NT2/D1 (cell line): ENCODE measurements around the gene GPR37.

Source experiments
- DNase-seq: peaks from one replicate; pipeline ENCODE4 v3.0.0-alpha.2; 2011; ENCODE audit warnings: low read depth, low spot score
- H3K27me3 ChIP-seq: 2 replicates; pipeline ENCODE4 v1.6.0; 2011; ENCODE audit warnings: mild to moderate bottlenecking; ENCODE audit not compliant: insufficient read length, insufficient read depth
- H3K36me3 ChIP-seq: 2 replicates; pipeline ENCODE4 v1.6.1; 2011; ENCODE audit warnings: mild to moderate bottlenecking, low read length, mixed read lengths; ENCODE audit not compliant: insufficient read depth, insufficient read length
- H3K4me1 ChIP-seq: 2 replicates; pipeline ENCODE4 v1.5.1; 2011; ENCODE audit not compliant: insufficient read depth, insufficient read length
- H3K4me3 ChIP-seq: 2 replicates; pipeline ENCODE4 v1.5.1; 2011; ENCODE audit warnings: low read depth; ENCODE audit not compliant: insufficient read length
- H3K9ac ChIP-seq: 2 replicates; pipeline ENCODE4 v1.6.0; 2011; ENCODE audit warnings: low read depth; ENCODE audit not compliant: insufficient read length
- H3K9me3 ChIP-seq: 2 replicates; pipeline ENCODE4 v1.5.1; 2011; ENCODE audit warnings: mild to moderate bottlenecking, low read length; ENCODE audit not compliant: insufficient read depth
- SUZ12 ChIP-seq: IDR thresholded peaks from 2 replicates; pipeline ENCODE4 v1.6.1; 2011; ENCODE audit not compliant: insufficient read length, insufficient read depth; ENCODE audit errors: extremely low read depth
- YY1 ChIP-seq: IDR thresholded peaks from 2 replicates; pipeline ENCODE4 v1.6.1; 2011; ENCODE audit not compliant: insufficient read length, insufficient read depth
- ZNF274 ChIP-seq: IDR thresholded peaks from 2 replicates; pipeline ENCODE4 v1.6.1; 2011; ENCODE audit warnings: mild to moderate bottlenecking, low read depth, low read length

The GPR37 gene

GRCh38 chr7:124779194-124779593 lies 13.6 kb upstream of the GPR37 start:
- Histone ChIP-seq H3K4me1 (no peaks in the 10 kb centered on the region), H3K36me3 (no peaks in the 10 kb centered on the region), H3K4me3 (no peak overlapping the region), H3K27me3 (no peaks in the 10 kb centered on the region), H3K9ac (no peak overlapping the region), H3K9me3 (no peaks in the 10 kb centered on the region)
- TF ChIP-seq YY1 (no peak), SUZ12 (no peak), ZNF274 (no peak)
- DNase-seq: no peak

DNA sequence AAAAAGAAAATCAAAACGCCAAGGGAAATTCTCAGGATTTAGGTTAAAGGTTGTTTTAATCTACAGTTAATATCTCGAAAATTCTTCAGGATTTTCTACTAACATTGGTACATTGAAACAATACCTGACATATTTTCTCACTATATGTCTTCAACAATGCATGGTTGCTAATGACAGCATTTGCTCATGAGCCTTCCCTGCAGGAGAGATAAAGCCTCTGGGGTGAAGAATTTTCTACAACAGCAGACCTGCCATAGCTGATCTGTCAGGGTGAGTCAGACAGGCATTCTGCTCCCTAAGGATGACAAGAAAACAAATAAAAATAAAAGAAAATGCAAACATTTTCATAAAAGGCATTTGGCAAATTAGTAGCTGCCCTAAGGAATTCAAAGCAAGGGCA lies 11.7 kb upstream of the GPR37 start:
- TF ChIP-seq SUZ12 (no peak), YY1 (no peak), ZNF274 (no peak)
- no peaks in the 10 kb centered on the region for H3K9me3 ChIP-seq
- H3K36me3 ChIP-seq: no peaks in the 10 kb centered on the region
- no peak overlapping the region for H3K9ac ChIP-seq
- no peak for DNase-seq
- no peaks in the 10 kb centered on the region for H3K4me1 ChIP-seq
- H3K4me3 ChIP-seq: no peak overlapping the region
- no peaks in the 10 kb centered on the region for H3K27me3 ChIP-seq

- Histone ChIP-seq H3K36me3 (no peaks in the 10 kb centered on the region), H3K9me3 (no peaks in the 10 kb centered on the region), H3K4me1 (no peaks in the 10 kb centered on the region), H3K4me3 (no peak overlapping the region), H3K27me3 (no peaks in the 10 kb centered on the region), H3K9ac (no peak overlapping the region)
- no peak for TF ChIP-seq YY1
- no peak for TF ChIP-seq SUZ12
- no peak for TF ChIP-seq ZNF274
- DNase-seq: no peak
These were observed 10.6 kb upstream of the GPR37 start for GRCh38 chr7:124776153-124776552.

GRCh38 chr7:124775422-124775821 lies 9.8 kb upstream of the GPR37 start:
- H3K27me3 ChIP-seq: no peaks in the 10 kb centered on the region
- no peaks in the 10 kb centered on the region for H3K36me3 ChIP-seq
- no peaks in the 10 kb centered on the region for H3K4me1 ChIP-seq
- no peak for TF ChIP-seq ZNF274
- TF ChIP-seq SUZ12: no peak
- TF ChIP-seq YY1: no peak
- H3K9me3 ChIP-seq: no peaks in the 10 kb centered on the region
- H3K9ac ChIP-seq: no peak overlapping the region
- no peak for DNase-seq
- no peak overlapping the region for H3K4me3 ChIP-seq

- Histone ChIP-seq H3K9me3 (no peaks in the 10 kb centered on the region), H3K4me3 (no peak overlapping the region), H3K27me3 (no peaks in the 10 kb centered on the region), H3K9ac (no peak overlapping the region), H3K4me1 (no peaks in the 10 kb centered on the region), H3K36me3 (no peaks in the 10 kb centered on the region)
- TF ChIP-seq YY1 (no peak), SUZ12 (no peak), ZNF274 (no peak)
- DNase-seq: no peak
These were observed 8.3 kb upstream of the GPR37 start for GRCh38 chr7:124773938-124774337.

DNA sequence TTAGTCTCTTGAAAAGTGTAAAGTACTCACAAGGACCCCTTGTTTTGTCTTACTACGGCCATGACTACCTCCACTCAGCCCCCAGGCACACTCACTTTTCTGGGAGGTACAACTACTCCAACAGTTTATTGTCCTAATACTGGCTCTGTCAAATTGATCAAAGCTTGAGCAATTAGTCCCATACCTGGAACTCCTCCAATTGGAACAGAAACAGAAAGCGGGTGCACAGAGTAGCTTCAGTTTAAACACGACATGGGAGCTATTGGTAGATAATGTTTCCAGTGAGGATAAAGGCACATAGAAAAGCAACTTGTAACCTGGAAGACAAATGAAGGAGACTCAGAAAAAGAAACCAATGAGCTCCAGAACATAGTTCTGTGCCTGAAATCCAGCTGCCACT lies 7.7 kb upstream of the GPR37 start:
- DNase-seq: no peak
- Histone ChIP-seq H3K4me3 (no peak overlapping the region), H3K4me1 (no peaks in the 10 kb centered on the region), H3K9ac (no peak overlapping the region), H3K27me3 (no peaks in the 10 kb centered on the region), H3K36me3 (no peaks in the 10 kb centered on the region), H3K9me3 (no peaks in the 10 kb centered on the region)
- TF ChIP-seq ZNF274: no peak
- TF ChIP-seq YY1: no peak
- no peak for TF ChIP-seq SUZ12

- TF ChIP-seq SUZ12 (no peak), YY1 (no peak), ZNF274 (no peak)
- Histone ChIP-seq H3K4me1 (no peaks in the 10 kb centered on the region), H3K9me3 (no peaks in the 10 kb centered on the region), H3K4me3 (no peak overlapping the region), H3K9ac (no peak overlapping the region), H3K36me3 (no peaks in the 10 kb centered on the region), H3K27me3 (peaks cover 10% of the 10 kb centered on the region)
- DNase-seq: no peak
These were observed 3.5 kb upstream of the GPR37 start for GRCh38 chr7:124769136-124769535.

GRCh38 chr7:124768525-124768924 lies 2.9 kb upstream of the GPR37 start:
- Histone ChIP-seq H3K9me3 (no peaks in the 10 kb centered on the region), H3K9ac (no peak overlapping the region), H3K27me3 (peaks cover 16% of the 10 kb centered on the region), H3K4me1 (peaks cover 3% of the 10 kb centered on the region), H3K36me3 (no peaks in the 10 kb centered on the region), H3K4me3 (no peak overlapping the region)
- no peak for DNase-seq
- TF ChIP-seq ZNF274: no peak
- no peak for TF ChIP-seq SUZ12
- TF ChIP-seq YY1: no peak
